IMR-90 (cell line): ENCODE results near the gene TSPAN4. TPM values are rescaled to one million over a fixed set of nuclear protein-coding genes. Genes with fewer than 3 reads are reported as not detected.

Experiments used
- ATAC-seq: fragments of 200-7000 bp; cut with Tn5 transposase; 2 replicates; pipeline ENCODE4 v1.9.1; 2020; ENCODE audit warnings: low read depth, mild to moderate bottlenecking, moderate library complexity
- BruUV-seq: library from RNA; stranded (reverse); fragments of 400-500 nt; replicated peaks from 2 replicates; lab custom pipeline; 2021; lab: Mats Ljungman, UMichigan
- CTCF ChIA-PET: fragments of 300-600 bp; formaldehyde crosslinking; extraction: SDS; loops from one replicate; lab custom pipeline; 2021; ENCODE audit warnings: antibody characterized with exemption; lab: Yijun Ruan, JAX
- POLR2A ChIA-PET: fragments of 300-600 bp; sonication (Branson Sonifier 250); formaldehyde crosslinking; loops from one replicate; lab custom pipeline; 2022; ENCODE audit warnings: antibody characterized with exemption; ENCODE audit not compliant: unreplicated experiment; lab: Charles Lee
- DNase-seq: peaks from one replicate; pipeline ENCODE4 v3.0.0; 2013
- H2AFZ ChIP-seq: replicated peaks from 2 replicates; pipeline ENCODE3; 2013; ENCODE audit warnings: low read length, mild to moderate bottlenecking; ENCODE audit not compliant: poor library complexity
- H2AK5ac ChIP-seq: 2 replicates; pipeline ENCODE4 v1.6.1; 2013; ENCODE audit warnings: low read depth, low read length, inconsistent platforms
- H2AK9ac ChIP-seq: replicated peaks from 2 replicates; pipeline ENCODE3; 2013; ENCODE audit warnings: mild to moderate bottlenecking, low read depth, low read length, moderate library complexity; ENCODE audit not compliant: poor library complexity
- H2BK120ac ChIP-seq: 2 replicates; pipeline ENCODE4 v1.6.1; 2013; ENCODE audit warnings: low read depth, low read length, inconsistent platforms
- H2BK15ac ChIP-seq: 3 replicates; pipeline ENCODE4 v1.6.1; 2013; ENCODE audit warnings: low read depth, low read length, inconsistent platforms
- H2BK20ac ChIP-seq: 2 replicates; pipeline ENCODE4 v1.6.1; 2013; ENCODE audit warnings: low read depth, mild to moderate bottlenecking, inconsistent platforms, low read length, moderate library complexity
- H2BK5ac ChIP-seq: 2 replicates; pipeline ENCODE4 v1.6.1; 2013; ENCODE audit warnings: mild to moderate bottlenecking, low read depth, low read length, inconsistent platforms; ENCODE audit not compliant: poor library complexity, severe bottlenecking
- H3K14ac ChIP-seq: replicated peaks from 2 replicates; pipeline ENCODE4 v1.6.1; 2013; ENCODE audit warnings: low read depth, low read length, inconsistent platforms
- H3K18ac ChIP-seq: 2 replicates; pipeline ENCODE4 v1.6.1; 2013; ENCODE audit warnings: low read depth, low read length, control low read depth
- H3K23ac ChIP-seq: 2 replicates; pipeline ENCODE4 v1.6.1; 2013; ENCODE audit warnings: low read depth, low read length, inconsistent platforms
- H3K27ac ChIP-seq: 2 replicates; pipeline ENCODE4 v1.5.1; 2013; ENCODE audit warnings: mild to moderate bottlenecking, control low read depth, low read length; ENCODE audit not compliant: insufficient read depth
- H3K27me3 ChIP-seq: 2 replicates; pipeline ENCODE4 v1.6.1; 2013; ENCODE audit warnings: low read length; ENCODE audit not compliant: control insufficient read depth, insufficient read depth
- H3K36me3 ChIP-seq: 2 replicates; pipeline ENCODE4 v1.6.1; 2013; ENCODE audit warnings: low read length, mixed read lengths; ENCODE audit not compliant: control insufficient read depth, insufficient read depth
- H3K4ac ChIP-seq: 2 replicates; pipeline ENCODE4 v1.6.1; 2013; ENCODE audit warnings: low read depth, low read length, inconsistent platforms
- H3K4me1 ChIP-seq: 2 replicates; pipeline ENCODE4 v1.6.1; 2013; ENCODE audit warnings: low read length, mixed read lengths; ENCODE audit not compliant: control insufficient read depth, insufficient read depth
- H3K4me2 ChIP-seq: 2 replicates; pipeline ENCODE4 v1.6.1; 2013; ENCODE audit warnings: low read depth, mild to moderate bottlenecking, control low read depth, low read length, moderate library complexity
- H3K4me3 ChIP-seq: 2 replicates; pipeline ENCODE4 v1.5.1; 2013; ENCODE audit warnings: low read depth, mild to moderate bottlenecking, control low read depth, low read length, moderate library complexity; ENCODE audit not compliant: insufficient read depth
- H3K56ac ChIP-seq: 2 replicates; pipeline ENCODE4 v1.6.1; 2013; ENCODE audit warnings: low read length, inconsistent platforms; ENCODE audit not compliant: insufficient read depth; ENCODE audit errors: extremely low read depth
- H3K79me1 ChIP-seq, 2 experiments: 2 replicates each; pipeline ENCODE4 v1.6.1; 2013; ENCODE audit warnings: low read length in 2 of 2, inconsistent platforms in 1 of 2, low read depth in 1 of 2
- H3K9ac ChIP-seq: 2 replicates; pipeline ENCODE4 v1.6.1; 2013; ENCODE audit warnings: low read depth, low read length, control low read depth
- H3K9me1 ChIP-seq: 2 replicates; pipeline ENCODE4 v1.6.1; 2013; ENCODE audit warnings: low read length, inconsistent platforms; ENCODE audit not compliant: insufficient read depth
- H3K9me3 ChIP-seq: 2 replicates; pipeline ENCODE4 v1.6.1; 2013; ENCODE audit warnings: low read length; ENCODE audit not compliant: control insufficient read depth, insufficient read depth
- H4K20me1 ChIP-seq: 2 replicates; pipeline ENCODE4 v1.6.1; 2013; ENCODE audit warnings: low read length, inconsistent platforms; ENCODE audit not compliant: insufficient read depth
- H4K5ac ChIP-seq: 2 replicates; pipeline ENCODE4 v1.6.1; 2013; ENCODE audit warnings: mild to moderate bottlenecking, low read depth, low read length, control low read depth
- H4K8ac ChIP-seq, 2 experiments: 2 replicates each; pipeline ENCODE4 v1.6.1; 2013; ENCODE audit warnings: low read depth in 2 of 2, low read length in 2 of 2, control low read depth in 1 of 2, inconsistent platforms in 1 of 2
- H4K91ac ChIP-seq: 2 replicates; pipeline ENCODE4 v1.6.1; 2013; ENCODE audit warnings: low read depth, low read length, inconsistent platforms; ENCODE audit not compliant: insufficient read depth
- FOS ChIP-seq: fragments of 150-350 bp; IDR thresholded peaks from 2 replicates; pipeline ENCODE4 v1.6.1; 2016; ENCODE audit warnings: low read depth, low read length
- MAZ ChIP-seq: IDR thresholded peaks from 2 replicates; pipeline ENCODE4 v1.6.1; 2012; ENCODE audit warnings: low read depth, mild to moderate bottlenecking, low read length, improper control_type of control experiment, moderate library complexity, borderline replicate concordance
- WGBS, 2 experiments: methylation state at CpG; one replicate each; pipeline versions ENCODE4 v1.1.5 to v1.1.7; 2013; ENCODE audit warnings: missing lambda C conversion rate in 2 of 2; ENCODE audit not compliant: insufficient read length in 1 of 2; ENCODE audit errors: extremely low coverage in 2 of 2; 5-methylcytosine and 5-hydroxymethylcytosine counted together
- dilution Hi-C: fragments of 300-500 bp; cut with HindIII; formaldehyde crosslinking; loops from one replicate; pipeline ENCODE4 v1.14.3; 2018; ENCODE audit warnings: low sequenced_read_pairs; ENCODE audit not compliant: unreplicated experiment
- in situ Hi-C: fragments of 300-500 bp; cut with MboI; formaldehyde crosslinking; loops from 3 replicates; pipeline ENCODE4 v1.14.3; 2019; ENCODE audit warnings: low sequenced_read_pairs, inconsistent platforms, mixed read lengths
- intact Hi-C: fragments of 100-400 bp; cut with micrococcal nuclease; formaldehyde crosslinking; loops from 2 replicates; pipeline ENCODE4 v1.10.0; 2022
- polyA plus RNA-seq, 3 experiments: library from polyadenylated mRNA; depleted of rRNA; stranded (reverse); fragments of >200 nt; gene quantifications; 2 replicates each; pipeline ENCODE4 v1.2.3, GENCODE V29; 2012; ENCODE audit warnings: low replicate concordance in 1 of 3
- total RNA-seq: library from RNA; depleted of rRNA; stranded (reverse); fragments of >200 nt; gene quantifications from 2 replicates; pipeline ENCODE4 v1.2.3, GENCODE V29; 2012

Gene TSPAN4
- total and polyA plus RNA-seq, 2 of the 4 experiments (the other 2 are of a cell fraction), result 161 to 293 TPM

GRCh38 chr11:845872-846495 lies 3.3 kb downstream of the TSPAN4 start:
- WGBS, 2 experiments, result 29% methylated on average over 4 of the region's 8 CpGs; no CpG with 5 or more reads in 1 of the 2 experiments
- DNase-seq (no peak), ATAC-seq (no peak)
- peak overlapping the region; percentile 42; the same call in 1 of the 3 replicates for H2BK15ac ChIP-seq
- H3K79me1 ChIP-seq, result peaks cover 23 to 68% of the 10 kb centered on the region in 2 experiments; a peak in 3 of 4 replicates
- peak overlapping the region; percentile 96 for H3K4ac ChIP-seq
- peak overlapping the region; percentile 95 for H2BK120ac ChIP-seq
- peaks cover 4% of the 10 kb centered on the region; the same call in 1 of the 2 replicates for H3K36me3 ChIP-seq
- dilution Hi-C loops, result no loop called here
- peak overlapping the region; percentile 98 for H3K27ac ChIP-seq
- H3K9me3 ChIP-seq, result no peaks in the 10 kb centered on the region
- H2AK9ac ChIP-seq, result peak overlapping the region; percentile 100
- H2AK5ac ChIP-seq, result peak overlapping the region; percentile 100
- ChIA-PET CTCF (no interaction called here), POLR2A (no interaction called here)
- peak overlapping the region; percentile 99 for H3K14ac ChIP-seq
- H3K4me3 ChIP-seq, result no peak overlapping the region
- TF ChIP-seq MAZ (peak; percentile 49; the same call in 1 of the 2 replicates), FOS (no peak)
- intact Hi-C loops, result loop anchor here (10.0 kb wide), 1 partner anchor 209 kb away; no protein-coding TSS in a partner anchor
- in situ Hi-C loops, result no loop called here
- H2AFZ ChIP-seq, result peak overlapping the region; percentile 54
- H2BK5ac ChIP-seq, result peak overlapping the region; percentile 100
- peak overlapping the region; percentile 80 for H3K9ac ChIP-seq
- peaks cover 41% of the 10 kb centered on the region for H3K4me1 ChIP-seq
- peak overlapping the region; percentile 92 for H4K5ac ChIP-seq
- H3K27me3 ChIP-seq, result no peaks in the 10 kb centered on the region
- H4K20me1 ChIP-seq, result peaks cover 43% of the 10 kb centered on the region
- H2BK20ac ChIP-seq, result peak overlapping the region; percentile 92
- H3K18ac ChIP-seq, result peak overlapping the region; percentile 90
- H3K56ac ChIP-seq, result peak overlapping the region; percentile 70; the same call in 1 of the 2 replicates
- peak overlapping the region; percentile 93 for H4K91ac ChIP-seq
- H3K4me2 ChIP-seq, result peak overlapping the region; percentile 92
- H4K8ac ChIP-seq, result peak overlapping the region; percentile 32 to 91; a peak in 2 of 4 replicates
- no TSS peak for BruUV-seq
- peak overlapping the region; percentile 90 for H3K23ac ChIP-seq
- peaks cover 15% of the 10 kb centered on the region for H3K9me1 ChIP-seq
